Stimulated activated CD8-positive, alpha-beta memory T cell treated with anti-CD3 and anti-CD28 coated beads, Interleukin-12 subunit alpha, Interleukin-12 subunit beta, amount 100 ng/mL, for 4 hours (primary cell): ENCODE results near the gene SCIMP.
"Not testable (repeated sequence)": the region's sequence is repeated elsewhere in the genome, so short reads cannot be mapped to it uniquely, and the experiment has no call there.

Experiments
- DNase-seq: peaks from one replicate; pipeline ENCODE4 v3.0.0-alpha.2; 2020; ENCODE audit warnings: low read depth

Gene SCIMP

GRCh38 chr17:5184288-5184687 lies 50.4 kb downstream of the SCIMP start:
- peak; percentile 19 for DNase-seq

GRCh38 chr17:5183410-5183793 lies 51.3 kb downstream of the SCIMP start:
- no peak for DNase-seq

- DNase-seq, result no peak
These were observed 51.9 kb downstream of the SCIMP start for GRCh38 chr17:5182597-5183409.

GRCh38 chr17:5181509-5182305 lies 53.0 kb downstream of the SCIMP start:
- no peak for DNase-seq

- DNase-seq, result no peak
These were observed 55.7 kb downstream of the SCIMP start for GRCh38 chr17:5179003-5179402.

GRCh38 chr17:5175027-5175426 lies 59.6 kb downstream of the SCIMP start:
- DNase-seq, result not testable (repeated sequence)

- DNase-seq, result not testable (repeated sequence)
These were observed 68.7 kb downstream of the SCIMP start for GRCh38 chr17:5165791-5166564.

- no peak for DNase-seq
These were observed 70.2 kb downstream of the SCIMP start for GRCh38 chr17:5164436-5164835.

- not testable (repeated sequence) for DNase-seq
These were observed 72.9 kb downstream of the SCIMP start for GRCh38 chr17:5161793-5162192.

GRCh38 chr17:5160702-5161101 lies 74.0 kb downstream of the SCIMP start:
- DNase-seq, result not testable (repeated sequence)
